GM23338 (cell line): ENCODE results near the gene MYL5.

Source experiments
- CREB1 ChIP-seq: fragments of 250-450 bp; sonication (Bioruptor Pico); IDR thresholded peaks from 2 replicates; pipeline ENCODE4 v1.5.0; 2020; ENCODE audit warnings: low read depth, mild to moderate bottlenecking, moderate library complexity
- ETS1 ChIP-seq: IDR thresholded peaks from 2 replicates; pipeline ENCODE4 v1.6.1; 2016; ENCODE audit warnings: antibody characterized with exemption
- EZH2 ChIP-seq: fragments of 200-600 bp; sonication (generic); IDR thresholded peaks from one replicate; pipeline ENCODE4 v1.8.0; 2017; ENCODE audit warnings: antibody characterized with exemption, mild to moderate bottlenecking, low read depth; ENCODE audit not compliant: unreplicated experiment
- POLR2AphosphoS5 ChIP-seq: IDR thresholded peaks from 2 replicates; pipeline ENCODE4 v1.6.1; 2016; ENCODE audit warnings: antibody characterized with exemption, low read depth
- REST ChIP-seq: IDR thresholded peaks from one replicate; pipeline ENCODE4 v1.6.1; 2018; ENCODE audit warnings: antibody characterized with exemption; ENCODE audit not compliant: unreplicated experiment
- TF ChIP-seq, protein P1 (sequence below), 2 experiments: fragments of 200-600 bp in 1 of 2; sonication (generic) in 1 of 2; conservative IDR thresholded peaks; 2 replicates each; pipeline versions ENCODE4 v1.5.1 to v1.6.1; 2016 to 2017; ENCODE audit warnings: antibody characterized with exemption in 2 of 2, low read depth in 2 of 2, mild to moderate bottlenecking in 2 of 2, moderate library complexity in 1 of 2

DNA sequence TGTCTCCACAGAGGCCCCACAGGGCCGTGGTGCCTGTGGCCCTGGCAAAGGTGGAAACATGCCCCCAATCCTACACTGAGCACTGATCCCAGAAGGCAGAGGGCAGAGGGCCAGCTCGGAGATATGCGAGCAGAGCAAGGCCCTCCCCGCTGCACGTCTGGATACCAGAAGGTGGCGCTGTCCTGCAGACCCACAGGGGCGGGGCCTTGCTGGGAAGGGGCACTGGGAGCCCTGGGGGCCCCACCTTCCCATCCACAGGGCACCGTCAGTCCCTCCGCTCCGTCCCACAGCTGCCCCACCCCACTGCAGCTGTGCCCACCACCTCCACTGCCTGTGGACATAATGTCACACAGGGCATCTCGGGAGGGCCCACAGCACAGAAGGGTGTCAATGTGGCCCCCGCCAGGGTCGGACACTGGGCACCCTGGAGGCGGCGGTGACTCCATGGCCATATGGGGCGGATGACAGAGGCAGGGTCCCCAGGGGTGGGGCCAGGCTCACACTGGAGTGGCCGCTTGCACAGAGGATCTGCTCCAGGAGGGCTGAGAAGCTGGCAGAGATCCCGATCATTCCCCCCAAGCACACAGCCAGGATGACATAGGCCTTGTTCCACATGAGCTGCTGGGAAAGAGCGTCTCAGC is 9.8 kb downstream of the MYL5 start:
- TF ChIP-seq, protein P1, sequence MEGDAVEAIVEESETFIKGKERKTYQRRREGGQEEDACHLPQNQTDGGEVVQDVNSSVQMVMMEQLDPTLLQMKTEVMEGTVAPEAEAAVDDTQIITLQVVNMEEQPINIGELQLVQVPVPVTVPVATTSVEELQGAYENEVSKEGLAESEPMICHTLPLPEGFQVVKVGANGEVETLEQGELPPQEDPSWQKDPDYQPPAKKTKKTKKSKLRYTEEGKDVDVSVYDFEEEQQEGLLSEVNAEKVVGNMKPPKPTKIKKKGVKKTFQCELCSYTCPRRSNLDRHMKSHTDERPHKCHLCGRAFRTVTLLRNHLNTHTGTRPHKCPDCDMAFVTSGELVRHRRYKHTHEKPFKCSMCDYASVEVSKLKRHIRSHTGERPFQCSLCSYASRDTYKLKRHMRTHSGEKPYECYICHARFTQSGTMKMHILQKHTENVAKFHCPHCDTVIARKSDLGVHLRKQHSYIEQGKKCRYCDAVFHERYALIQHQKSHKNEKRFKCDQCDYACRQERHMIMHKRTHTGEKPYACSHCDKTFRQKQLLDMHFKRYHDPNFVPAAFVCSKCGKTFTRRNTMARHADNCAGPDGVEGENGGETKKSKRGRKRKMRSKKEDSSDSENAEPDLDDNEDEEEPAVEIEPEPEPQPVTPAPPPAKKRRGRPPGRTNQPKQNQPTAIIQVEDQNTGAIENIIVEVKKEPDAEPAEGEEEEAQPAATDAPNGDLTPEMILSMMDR (conservative IDR thresholded peaks at IDR 0.05; ENCODE audit: low read depth in 2 of 2) = peak; percentile 79 to 95
- TF ChIP-seq EZH2 (no peak), REST (no peak), ETS1 (no peak), POLR2AphosphoS5 (no peak), CREB1 (CRISPR knock-in tag) (peak; percentile 52; the same call in 1 of the 2 replicates)
